Measurements from ENCODE around the gene COL13A1.

The COL13A1 gene

DNA sequence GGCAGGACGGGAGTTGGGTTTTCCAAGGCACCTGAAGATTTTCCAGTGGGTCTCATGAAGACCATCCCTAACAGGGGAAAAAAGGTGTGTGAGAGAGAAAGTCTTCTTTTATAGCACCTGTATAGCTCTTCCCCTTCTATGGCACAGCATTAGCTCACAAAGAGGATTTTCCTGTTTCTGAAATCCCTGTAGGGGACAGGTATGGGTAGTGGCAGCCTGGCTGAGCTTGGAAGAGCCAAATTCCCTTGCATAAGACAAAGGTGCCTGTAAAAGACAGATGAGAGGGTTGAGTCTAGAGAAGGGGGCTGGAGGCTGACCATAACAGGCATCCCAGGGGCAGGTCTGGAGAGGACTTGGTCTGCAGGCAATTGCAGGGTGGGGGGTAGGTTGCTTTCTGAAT is 63.7 kb downstream of the COL13A1 start:
- in situ Hi-C loops (cut with MboI; ENCODE audit: low sequenced_read_pairs) = no loop called here

DNA sequence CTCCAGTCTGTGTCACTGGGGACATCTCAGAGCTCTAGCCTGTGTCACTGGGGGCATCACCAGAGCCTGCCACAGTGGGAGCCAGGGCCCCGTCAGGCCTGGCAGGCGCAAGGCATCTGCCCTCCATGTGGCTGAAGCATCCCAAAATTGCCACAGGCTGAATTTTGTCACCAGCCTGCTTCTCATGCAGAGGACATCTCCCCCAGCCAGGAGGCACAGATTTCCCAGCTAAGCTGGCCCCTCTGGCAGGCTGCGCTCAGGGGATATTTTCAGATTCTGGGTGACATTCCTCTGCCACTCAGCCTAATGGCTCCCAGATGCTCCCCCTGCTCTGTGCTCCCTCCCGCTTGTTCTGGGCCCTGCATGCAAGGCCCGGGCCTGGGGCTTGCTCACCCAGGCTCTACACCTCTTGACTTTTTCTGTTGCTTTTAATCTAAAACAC is 64.6 kb downstream of the COL13A1 start:
- in situ Hi-C loops (cut with MboI; ENCODE audit: low sequenced_read_pairs) = no loop called here

DNA sequence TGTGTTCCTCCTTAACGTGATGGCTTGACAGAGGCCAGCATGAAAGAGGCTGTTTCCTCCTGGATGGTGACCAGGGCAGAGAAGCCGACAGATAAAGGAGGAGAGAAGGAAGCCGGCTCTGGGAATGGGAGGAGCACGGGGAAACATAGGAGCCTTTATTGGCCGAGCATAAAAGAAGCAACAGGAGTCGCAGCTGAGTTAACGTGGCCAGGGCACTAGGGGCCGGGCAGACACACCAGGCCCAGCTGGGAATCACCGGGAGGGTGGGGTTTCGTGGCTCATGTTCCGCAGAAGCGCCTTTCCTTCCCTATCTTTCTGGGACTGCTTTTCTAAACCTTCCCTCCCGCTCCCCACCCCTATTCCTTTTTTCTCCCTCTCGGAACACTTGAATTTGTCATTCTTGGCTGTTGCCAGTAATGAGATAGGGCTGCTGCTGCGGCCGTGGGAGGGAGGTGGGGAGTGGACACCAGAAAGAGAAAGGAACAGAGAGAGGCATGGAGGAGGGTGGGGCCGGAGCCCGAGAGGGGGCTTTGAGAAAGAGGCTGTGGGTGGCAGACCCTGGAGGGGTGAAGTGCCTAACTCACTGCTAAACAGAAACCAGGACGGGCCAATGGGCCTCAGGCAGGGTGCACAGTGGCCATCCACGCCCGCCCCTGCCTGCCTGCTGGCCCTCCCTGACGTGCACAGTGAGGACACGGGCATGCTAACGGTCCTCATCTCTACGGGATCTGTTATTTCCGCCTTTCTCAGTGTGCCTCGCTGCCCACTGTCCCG is 65.2 kb downstream of the COL13A1 start:
- in situ Hi-C loops (cut with MboI; ENCODE audit: low sequenced_read_pairs) = no loop called here

DNA sequence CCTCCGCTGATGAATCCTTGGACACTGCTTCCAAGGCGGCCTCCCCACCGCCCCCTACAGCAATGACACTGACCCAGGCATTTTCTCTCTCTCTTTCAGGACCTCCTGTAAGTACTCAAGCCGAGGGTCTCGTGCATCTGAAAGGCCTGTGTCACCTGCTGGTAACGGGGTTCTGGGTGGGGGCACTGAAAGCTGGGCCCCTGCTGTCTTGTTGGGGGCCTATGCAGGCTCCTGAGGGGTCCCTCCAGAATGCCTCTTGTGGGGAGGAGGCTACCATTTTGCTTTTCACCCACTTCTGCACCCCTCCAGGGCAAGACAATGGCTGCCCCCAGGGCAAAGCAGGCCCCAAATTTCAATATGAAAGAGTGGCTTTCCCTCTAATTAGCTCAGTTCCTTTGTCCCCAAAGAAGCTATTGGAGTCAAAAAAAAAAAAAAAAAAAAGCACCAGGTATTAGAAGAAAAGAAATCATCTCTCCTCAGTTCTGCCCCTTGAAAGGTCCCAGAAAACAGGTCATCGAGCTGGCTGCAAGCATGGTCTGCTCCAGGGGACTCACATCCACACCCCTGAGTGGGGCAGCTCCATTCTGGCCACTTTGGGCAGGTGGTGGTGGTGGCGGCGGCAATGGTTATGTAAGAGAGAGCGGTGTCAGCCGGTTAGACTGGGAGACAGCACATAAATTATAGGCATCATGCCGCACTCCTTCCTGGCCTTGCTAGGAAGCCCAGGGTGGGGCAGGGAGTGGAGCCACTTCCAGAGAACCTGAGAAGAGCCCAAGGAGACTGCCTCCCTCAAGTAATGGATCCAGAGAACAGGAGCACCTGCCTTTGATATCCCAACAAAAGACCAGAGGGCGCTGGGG is 66.2 kb downstream of the COL13A1 start:
- in situ Hi-C loops (cut with MboI; ENCODE audit: low sequenced_read_pairs) = no loop called here

DNA sequence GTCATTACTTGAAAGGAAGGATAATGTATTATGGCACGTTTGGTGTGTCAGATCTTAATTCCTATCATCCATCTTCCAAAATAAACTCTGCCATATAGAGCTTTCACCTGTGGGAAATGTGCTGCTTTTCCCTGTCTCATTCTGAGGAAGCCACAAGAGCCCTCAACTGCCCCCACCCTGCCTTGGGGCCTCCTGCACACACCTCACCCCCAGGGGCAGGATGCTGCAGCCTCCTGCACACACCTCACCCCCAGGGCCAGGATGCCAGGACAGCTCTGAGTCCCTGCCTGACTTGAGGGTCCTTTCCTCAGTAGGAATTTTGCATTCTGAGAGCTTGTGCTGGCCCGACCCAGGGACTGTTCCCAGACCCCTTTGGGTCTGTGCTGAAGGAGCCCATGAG is 67.1 kb downstream of the COL13A1 start:
- in situ Hi-C loops (cut with MboI; ENCODE audit: low sequenced_read_pairs) = no loop called here

DNA sequence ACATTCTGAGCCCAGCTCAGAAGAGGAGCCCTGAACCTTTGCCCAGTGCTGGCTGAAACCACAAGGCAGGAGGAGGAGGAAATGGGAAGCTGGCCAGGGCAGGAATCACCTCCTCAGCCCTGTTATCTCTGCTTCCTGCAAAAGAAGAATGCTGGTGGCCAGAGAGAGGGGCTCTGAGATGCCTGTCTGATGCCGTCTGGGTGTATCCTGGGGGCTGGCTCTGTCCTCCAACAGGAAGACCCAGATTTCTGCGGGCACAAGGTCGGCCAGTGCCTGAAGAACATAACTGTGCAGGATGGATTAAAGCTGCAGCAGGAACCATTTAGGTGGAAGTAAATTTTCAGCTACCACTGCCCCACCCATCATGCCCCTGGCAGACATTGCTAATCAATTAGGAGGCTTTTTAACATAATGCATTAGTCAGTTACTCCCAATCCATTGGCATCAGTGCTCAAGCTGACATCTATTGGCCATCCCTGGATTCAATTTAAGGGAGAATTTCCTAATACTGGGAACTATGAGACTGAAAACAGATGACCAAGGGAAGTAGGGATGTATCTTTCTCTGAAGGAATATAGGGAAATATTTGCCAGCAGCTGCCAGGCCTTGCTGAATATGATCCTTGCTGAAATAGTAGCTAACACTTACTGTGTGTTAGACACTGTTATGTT is 67.7 kb downstream of the COL13A1 start:
- in situ Hi-C loops (cut with MboI; ENCODE audit: low sequenced_read_pairs) = no loop called here

DNA sequence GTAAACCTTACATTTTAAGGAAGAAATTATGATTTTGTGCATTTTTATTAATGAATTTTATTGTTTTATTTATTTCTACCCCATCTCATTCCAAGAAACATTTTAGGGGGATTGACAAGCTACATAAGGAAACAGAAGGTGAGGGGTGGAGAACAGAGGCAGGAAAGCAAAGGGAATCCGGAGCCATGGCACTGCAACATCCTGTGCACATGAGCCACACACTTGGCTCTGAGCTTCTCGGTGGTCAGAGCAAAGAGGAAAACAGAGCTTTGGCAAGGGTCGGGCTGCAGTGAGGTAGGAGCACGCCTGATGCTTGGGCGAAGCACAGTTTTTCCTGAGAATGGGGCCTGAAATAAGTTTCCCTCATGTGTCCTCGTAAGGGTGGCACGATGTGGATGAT is 68.9 kb downstream of the COL13A1 start:
- in situ Hi-C loops (cut with MboI; ENCODE audit: low sequenced_read_pairs) = no loop called here

DNA sequence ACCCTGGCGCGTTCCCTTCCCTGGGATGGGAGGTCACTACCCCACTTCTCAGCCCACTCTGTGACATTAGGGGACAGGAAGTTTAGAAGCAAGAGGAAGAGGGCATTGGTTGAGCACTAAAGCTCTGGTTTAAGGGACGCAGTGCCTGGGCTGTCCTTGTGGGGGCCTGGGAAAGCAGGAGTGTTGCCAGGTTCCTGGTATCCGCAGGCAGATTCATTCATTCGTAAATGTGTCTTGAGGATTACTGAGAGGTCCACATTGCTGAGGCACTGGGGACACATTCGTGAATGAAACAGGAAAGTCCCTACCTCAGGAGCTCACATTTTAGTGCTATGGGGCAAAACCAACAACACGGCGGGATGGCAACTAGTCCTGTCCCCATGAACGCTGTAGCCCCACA is 69.4 kb downstream of the COL13A1 start:
- in situ Hi-C loops (cut with MboI; ENCODE audit: low sequenced_read_pairs) = no loop called here

DNA sequence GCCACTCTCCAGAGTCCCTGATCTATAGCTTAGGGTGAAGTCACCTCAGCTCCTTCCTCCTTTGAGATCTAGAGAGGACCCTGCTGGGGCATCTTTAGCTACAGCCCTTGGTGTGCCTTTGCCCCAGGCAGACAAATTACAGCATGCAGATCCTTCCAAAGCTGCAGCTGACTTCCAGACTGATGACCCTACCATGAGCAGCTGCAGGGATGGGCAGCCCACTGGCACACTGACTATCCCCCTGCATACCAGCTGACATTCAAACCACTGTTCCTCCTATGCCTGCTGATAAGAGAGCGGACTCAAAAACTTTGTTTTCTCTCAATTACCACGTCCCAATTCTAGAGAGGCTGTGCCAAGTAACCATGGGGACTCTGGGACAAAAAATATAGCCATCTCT is 70.6 kb downstream of the COL13A1 start:
- in situ Hi-C loops (cut with MboI; ENCODE audit: low sequenced_read_pairs) = no loop called here

DNA sequence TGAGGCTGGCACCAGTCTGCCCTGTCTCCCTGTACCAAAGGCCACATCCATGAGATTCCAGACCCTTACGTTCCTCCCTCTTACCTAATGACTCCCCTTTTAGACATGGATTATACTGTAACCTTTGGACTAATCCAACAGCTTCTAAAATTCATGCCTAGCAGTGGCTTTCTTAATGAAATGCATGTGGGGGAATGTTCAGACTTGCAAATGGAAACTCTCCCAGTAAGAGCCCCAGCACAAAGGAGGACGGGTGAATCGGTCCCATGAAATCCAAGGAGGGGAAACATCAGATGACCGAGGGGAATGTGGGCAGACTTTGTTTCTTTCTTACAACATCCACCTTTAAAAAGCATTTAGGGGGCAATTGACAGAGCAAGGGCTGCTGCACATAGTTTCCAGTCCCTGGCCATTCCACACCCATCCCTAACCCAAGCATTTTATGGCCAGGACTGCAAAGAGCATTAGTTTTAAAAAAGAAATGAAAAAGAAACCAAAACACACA is 71.5 kb downstream of the COL13A1 start:
- in situ Hi-C loops (cut with MboI; ENCODE audit: low sequenced_read_pairs) = no loop called here

DNA sequence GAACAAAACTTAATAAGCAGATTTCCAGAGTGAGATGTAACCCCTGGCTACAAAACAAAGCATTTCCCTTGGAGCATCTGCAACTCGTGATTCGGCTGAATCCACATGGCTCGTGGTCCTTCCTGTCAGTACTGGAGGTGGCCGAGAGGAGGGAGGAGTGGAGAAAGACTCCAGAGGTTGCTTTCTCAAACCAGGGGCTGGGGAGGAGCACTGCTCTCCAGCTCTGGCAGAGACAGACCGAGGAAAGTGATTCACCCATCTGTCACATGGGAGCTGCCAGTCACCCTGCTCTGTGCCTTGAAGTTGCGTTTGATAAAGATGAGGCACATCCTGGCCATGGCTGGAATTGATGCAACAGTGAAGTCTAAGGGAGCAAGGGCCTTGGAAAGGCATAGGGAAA is 72.7 kb downstream of the COL13A1 start:
- in situ Hi-C loops (cut with MboI; ENCODE audit: low sequenced_read_pairs) = no loop called here

DNA sequence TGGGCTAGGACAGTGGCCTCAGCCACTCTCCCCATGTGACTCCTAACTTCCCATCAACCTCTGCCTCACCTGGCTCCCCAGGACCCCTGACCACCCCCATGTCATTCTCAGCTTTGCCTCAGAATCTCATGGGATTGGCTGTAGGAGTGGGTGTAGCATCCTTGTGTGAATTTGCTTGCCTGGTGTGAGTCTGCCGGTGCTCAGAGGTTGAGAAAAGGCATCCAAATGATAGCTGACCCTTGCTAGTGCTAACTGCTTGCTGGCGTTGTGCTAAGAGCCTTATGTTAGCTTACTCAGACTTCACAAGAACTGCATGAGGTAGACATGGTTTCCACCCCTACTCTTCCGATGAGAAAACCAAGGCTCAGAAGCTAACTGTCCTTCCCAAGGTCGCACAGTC is 74.2 kb downstream of the COL13A1 start:
- in situ Hi-C loops (cut with MboI; ENCODE audit: low sequenced_read_pairs) = no loop called here

DNA sequence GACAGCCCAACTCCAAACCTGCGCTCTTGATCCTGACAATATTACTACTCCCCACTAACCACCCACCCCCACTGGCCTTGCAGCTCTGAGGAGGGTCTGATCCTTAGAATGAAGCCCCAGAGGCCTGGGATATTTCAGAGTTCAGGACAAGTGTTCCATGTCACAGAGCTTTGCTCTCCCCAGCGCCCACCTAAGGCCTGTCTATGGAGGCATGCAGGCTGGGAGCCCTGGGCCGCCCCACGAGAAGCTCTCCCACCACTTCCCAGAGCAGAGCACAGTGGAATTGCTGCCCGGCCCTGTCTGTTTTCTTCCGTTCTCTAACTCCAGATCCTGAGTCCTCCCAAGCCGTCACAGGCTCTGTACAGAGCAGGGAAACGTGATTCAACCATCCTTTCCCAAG is 74.6 kb downstream of the COL13A1 start:
- in situ Hi-C loops (cut with MboI; ENCODE audit: low sequenced_read_pairs) = no loop called here

DNA sequence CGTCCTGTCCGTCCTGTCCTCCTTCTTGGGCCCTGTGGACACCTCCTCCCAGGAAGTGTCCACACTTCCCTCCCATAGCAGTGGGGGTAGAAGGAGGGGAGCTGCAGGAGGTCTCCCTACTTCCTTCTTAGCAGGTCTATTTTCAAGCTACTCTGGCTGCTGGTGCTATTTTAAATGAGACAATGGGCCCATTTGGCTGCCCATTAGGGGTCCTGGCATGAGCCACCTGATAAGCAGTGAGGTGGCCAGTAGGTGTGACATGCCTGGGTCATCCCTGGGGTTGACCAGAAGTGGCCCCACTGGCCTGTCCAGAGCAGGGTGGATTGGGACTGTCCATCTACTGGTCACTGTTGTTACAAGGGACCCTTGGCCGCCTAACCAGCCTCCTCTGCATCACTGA is 75.2 kb downstream of the COL13A1 start:
- in situ Hi-C loops (cut with MboI; ENCODE audit: low sequenced_read_pairs) = no loop called here

DNA sequence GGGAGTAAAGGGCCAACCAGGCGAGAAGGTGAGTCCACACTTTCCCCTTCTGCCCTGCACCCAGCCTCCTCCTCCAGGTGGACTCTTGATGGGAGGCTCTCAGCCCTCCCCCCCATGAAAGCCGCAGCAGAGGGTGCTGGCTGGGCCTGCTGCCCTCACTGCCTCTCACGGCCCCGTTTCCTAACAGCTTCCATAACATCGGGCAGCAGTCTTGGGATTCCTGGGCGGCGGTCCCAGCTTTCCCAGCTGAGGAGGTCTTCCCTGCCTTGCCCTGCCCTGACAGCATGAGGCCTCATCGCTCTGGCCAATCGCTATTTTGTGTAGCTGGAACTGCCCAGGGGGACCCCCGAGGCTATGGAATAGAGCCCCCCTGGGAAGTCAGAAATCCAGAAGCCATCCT is 76.3 kb downstream of the COL13A1 start:
- in situ Hi-C loops (cut with MboI; ENCODE audit: low sequenced_read_pairs) = no loop called here

DNA sequence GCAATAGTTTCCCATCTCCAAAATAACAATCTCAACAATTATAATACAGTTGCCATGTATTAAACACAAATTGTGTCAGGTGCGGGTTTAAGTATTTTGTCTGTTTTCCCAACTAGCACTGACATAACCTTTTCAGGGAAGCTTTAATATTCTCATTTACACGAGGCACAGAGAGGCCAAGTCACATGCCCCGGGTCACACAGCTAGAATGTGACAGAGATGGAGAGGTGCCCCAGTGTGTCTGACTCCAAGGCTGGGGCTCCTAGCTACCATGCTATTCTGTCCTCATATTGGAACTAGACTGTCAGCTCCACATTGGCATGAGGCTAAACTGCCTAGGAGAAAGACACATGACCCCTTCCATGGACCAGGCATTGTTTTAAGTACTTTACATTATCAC is 77.2 kb downstream of the COL13A1 start:
- in situ Hi-C loops (cut with MboI; ENCODE audit: low sequenced_read_pairs) = no loop called here

DNA sequence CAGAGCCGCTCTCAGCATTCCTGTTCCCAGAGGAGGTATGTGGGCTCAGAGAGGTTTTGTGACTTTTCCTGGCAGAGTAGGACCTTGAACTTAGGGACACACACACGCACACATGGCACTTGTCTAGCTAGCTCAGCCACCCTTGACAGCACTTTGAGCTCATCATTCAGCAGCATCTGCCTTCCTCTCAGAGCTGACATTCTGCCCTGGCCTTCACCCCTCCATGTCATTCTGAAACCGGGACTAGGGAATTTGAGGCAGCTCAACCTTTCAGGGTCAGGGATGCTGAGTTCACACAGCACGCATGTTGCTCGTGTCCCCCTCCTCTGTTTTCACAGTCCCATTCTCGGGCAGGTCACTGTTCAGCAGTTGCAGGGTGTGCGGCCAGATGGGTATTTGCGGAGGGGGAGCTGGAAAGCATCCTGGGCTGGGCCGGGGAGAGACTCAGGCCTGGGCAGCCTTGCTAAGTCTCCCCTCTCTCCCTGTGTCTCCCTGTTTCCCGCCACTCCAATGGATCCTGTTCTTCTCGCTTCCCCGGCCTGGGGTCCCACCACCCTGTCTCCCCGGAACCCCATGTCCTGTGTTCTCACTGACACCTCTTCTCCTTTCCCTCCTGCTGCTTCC is 78.0 kb downstream of the COL13A1 start:
- in situ Hi-C loops (cut with MboI; ENCODE audit: low sequenced_read_pairs) = no loop called here

DNA sequence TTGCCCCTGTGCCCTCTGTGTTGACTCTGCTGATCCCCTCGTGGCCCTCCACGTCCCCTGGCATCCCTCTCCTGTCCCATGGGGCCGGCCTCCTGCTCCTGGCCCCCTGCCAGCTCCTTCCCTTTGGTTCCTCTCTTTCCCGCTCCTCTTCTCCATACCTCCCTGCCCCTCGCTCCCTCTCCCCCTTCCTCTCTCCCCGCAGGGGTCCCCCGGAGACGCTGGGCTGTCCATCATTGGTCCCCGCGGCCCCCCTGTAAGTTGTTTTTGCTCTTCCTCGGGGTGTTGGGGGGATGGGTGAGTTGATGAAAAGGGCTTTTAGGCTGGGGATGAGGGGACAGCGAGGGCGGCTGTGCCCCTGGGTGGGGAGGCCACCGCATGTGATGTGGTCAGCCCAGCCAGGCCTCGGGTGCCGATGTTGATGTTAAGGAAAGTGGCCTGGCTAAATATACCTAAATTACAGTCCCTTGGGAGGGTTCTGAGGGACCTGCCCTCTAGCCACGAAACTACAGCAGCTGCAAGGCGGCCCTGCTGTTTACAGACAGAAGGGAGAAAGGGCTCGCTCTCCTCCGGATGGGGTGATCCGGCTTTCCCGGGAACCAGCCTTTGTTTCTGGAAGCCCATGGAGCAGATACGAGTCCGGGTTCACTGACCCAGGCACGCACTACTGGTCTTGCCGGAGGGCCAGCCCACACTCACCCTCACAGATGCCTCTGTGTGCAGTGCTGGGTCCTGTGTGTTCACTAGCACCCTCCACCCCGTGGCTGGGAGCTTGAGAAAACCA is 78.8 kb downstream of the COL13A1 start:
- in situ Hi-C loops (cut with MboI; ENCODE audit: low sequenced_read_pairs) = no loop called here

DNA sequence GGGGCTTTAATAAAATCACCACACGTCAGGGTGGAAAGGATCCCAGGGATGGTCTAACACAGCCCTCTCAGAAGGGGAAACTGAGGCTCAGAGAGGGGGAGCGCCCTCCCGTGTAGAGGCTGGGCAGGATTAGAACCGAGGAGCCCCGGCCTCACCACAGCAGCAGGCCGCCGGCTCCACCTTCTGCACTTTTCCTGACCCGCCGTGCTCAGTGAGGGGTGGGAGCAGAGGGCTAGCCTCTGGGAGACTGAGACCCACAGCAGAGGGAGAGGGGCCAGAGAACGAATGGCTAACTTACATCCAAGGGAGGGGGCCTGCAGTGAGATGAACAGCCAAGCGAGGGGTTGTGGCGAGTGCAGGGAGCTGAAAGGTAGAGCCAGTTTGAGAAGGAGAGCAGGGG is 79.5 kb downstream of the COL13A1 start:
- in situ Hi-C loops (cut with MboI; ENCODE audit: low sequenced_read_pairs) = no loop called here

DNA sequence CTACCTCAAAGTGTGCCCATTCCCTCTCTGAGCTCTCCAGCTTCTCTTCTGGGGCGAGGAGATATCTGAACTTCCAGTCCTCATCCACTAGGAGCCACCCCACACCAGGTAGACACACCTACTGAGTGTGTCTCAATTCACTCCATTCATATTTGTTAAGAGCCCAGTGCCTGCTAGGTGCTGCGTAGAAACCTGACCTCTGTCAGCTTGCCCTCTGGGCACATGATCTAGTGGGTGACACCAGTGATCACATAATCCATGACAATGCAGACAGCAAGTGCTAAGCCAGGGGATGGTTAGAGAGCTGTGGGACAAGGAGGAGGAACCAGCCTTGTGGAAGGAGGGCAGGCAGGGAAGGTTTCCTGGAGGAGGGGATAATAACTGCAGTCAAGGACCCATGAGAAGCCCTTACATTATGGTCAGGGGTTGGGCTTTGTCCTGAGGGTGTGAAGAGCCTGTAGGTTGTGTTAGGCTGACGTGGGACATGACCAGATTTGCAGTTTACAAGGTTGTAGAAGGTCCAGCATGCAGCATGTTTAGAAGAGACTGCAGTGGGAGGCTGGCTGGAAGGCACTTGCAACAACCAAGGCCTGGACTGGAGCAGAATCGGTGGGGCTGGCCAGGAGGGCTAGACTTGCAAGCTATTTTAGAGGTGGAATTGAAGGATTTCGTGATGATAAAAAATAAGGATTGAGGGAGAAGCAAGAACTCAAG is 81.8 kb downstream of the COL13A1 start:
- in situ Hi-C loops (cut with MboI; ENCODE audit: low sequenced_read_pairs) = no loop called here

All from HL-60/S4 treated with phorbol 12-myristate 13-acetate at 8.2 ng/mL for 4 days and 3 days (cell line).